ENCODE results near the gene MSL3. TPM values are rescaled to one million over a fixed set of nuclear protein-coding genes. Genes with fewer than 3 reads are reported as not detected.
A peak's percentile ranks its signal among the peaks of the same experiment; 100 is the strongest.

Gene MSL3
- polyA plus RNA-seq, 1 donor from 2014 or later: 66.8 TPM

DNA sequence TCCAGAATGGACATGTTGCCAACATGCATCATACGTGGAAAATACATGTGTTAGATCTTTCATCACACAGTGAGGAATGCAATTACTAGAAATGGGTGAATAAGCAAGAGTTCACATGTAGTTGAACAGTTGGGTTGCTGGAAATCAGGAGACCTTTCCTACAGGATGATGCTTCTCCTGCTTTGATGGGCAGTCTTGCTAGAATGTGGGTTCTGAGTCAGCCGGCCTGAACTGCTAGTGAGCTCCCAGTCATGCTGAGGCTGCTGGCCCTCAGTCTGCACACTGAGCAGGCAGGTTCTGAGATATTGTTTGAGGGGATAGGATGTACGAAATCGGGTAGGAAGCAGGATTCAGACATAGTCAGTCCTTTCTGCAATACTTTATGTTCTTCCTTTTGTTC is 20.2 kb downstream of the MSL3 start:
- Mint-ChIP-seq H3K4me3 (no peak overlapping the region), H3K27ac (no peak overlapping the region), H3K4me1 (peaks cover 0 to 6% (median 0%) of the 10 kb centered on the region in 3 donors), H3K9me3 (no peaks in the 10 kb centered on the region), H3K27me3 (peaks cover 1% of the 10 kb centered on the region), H3K36me3 (peaks cover 2% of the 10 kb centered on the region)

DNA sequence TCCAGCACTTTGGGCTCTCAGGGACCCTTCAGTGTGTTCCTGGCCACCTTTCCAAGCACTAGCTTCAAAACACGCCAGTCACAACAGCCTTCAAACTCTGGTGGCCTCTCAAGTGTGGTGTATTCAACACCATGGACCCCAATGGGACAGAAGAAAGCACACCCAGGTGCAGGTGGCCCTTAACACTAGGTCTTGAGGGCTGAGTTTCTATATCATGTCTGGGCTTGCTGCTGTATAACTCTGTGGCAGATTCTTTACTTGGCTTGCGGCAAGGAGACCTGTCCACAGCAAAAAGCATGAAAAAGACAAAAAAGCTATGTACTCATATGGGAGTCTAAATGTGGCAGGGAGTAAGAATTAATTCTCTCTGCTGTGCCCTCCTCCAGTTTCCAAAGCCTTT is 23.1 kb downstream of the MSL3 start:
- H3K27me3 Mint-ChIP-seq: peaks cover 1% of the 10 kb centered on the region
- H3K4me3 Mint-ChIP-seq: no peak overlapping the region
- H3K4me1 Mint-ChIP-seq: peaks cover 0 to 3% (median 0%) of the 10 kb centered on the region in 3 donors
- H3K27ac Mint-ChIP-seq: no peak overlapping the region
- peaks cover 2% of the 10 kb centered on the region for H3K36me3 Mint-ChIP-seq
- no peaks in the 10 kb centered on the region for H3K9me3 Mint-ChIP-seq

DNA sequence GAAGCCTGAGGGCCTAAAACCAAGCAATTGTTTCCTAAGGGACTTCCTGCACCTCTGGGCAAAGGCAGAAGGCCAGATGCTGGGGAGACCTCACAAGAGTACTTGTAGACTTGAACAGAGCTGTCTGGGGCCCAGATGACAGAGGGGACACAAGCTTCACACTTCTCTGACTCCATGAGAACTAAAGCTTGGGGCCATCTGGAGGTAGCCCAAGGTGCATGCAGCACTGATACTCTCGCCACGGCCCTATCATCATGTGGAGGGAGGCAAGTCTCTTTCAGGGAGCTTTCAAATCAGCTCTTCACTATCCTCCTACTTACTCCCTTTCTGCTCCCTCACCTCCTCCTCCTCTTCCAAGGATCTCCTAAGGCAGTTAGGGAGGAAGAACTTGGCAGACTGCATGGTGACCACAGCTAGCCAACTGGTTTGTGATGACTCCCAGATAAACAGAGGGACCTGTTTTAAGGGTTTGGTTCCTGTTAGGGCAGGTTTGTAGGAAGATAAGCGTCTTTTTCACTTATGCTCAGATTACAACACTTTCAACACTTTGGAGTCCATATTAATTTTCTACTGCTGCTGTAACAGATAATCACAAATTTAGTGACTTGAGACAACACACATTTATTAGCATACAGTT is 23.8 kb downstream of the MSL3 start:
- Mint-ChIP-seq H3K36me3 (peaks cover 2% of the 10 kb centered on the region), H3K4me3 (no peak overlapping the region), H3K4me1 (peaks cover 0 to 3% (median 1%) of the 10 kb centered on the region in 3 donors), H3K27ac (no peak overlapping the region), H3K27me3 (peaks cover 1% of the 10 kb centered on the region), H3K9me3 (no peaks in the 10 kb centered on the region)

DNA sequence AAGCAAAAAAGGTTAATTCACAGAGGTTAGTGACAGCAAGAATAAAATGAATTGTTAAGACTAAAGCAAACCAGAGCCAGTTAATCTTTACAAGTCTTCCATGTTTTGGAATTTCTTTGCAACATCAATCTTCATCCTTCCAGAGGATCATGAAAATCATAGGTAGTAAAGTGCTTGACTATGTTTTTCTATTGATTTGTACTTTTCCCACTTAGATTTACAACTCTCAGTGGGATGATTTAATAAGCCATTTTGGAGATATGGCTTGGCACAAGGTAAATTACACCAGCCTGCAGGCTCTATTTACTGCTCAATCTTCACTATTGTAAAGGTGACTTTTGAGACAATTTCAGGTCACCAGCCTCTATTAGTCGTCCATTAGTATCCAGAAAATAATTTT is 26.5 kb downstream of the MSL3 start:
- peaks cover 2% of the 10 kb centered on the region for H3K36me3 Mint-ChIP-seq
- H3K27me3 Mint-ChIP-seq: peaks cover 1% of the 10 kb centered on the region
- H3K27ac Mint-ChIP-seq: no peak overlapping the region
- H3K4me3 Mint-ChIP-seq: no peak overlapping the region
- H3K9me3 Mint-ChIP-seq: no peaks in the 10 kb centered on the region
- peaks cover 2 to 5% (median 3%) of the 10 kb centered on the region in 3 donors for H3K4me1 Mint-ChIP-seq

DNA sequence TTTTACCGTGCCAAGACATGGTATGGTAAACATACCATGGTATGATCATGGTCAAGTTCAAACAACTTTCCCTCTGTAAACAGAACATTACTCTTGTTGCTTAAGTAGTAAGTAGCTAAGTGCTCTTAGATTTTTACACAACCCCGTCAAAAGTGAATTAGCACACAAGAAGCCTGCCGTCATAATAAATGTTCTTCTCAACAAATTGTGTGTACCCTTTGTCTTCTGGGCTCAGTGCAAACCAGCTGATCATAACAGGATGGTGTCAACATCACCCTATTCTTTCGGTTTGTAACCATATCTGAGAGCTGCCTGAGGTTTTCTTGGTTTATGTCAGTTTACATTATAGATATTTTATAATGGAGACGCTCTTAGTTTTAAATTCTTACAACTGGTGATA is 28.8 kb downstream of the MSL3 start:
- Mint-ChIP-seq H3K36me3 (no peaks in the 10 kb centered on the region), H3K27me3 (peaks cover 1% of the 10 kb centered on the region), H3K9me3 (no peaks in the 10 kb centered on the region), H3K4me3 (no peak overlapping the region), H3K4me1 (peaks cover 4 to 6% (median 5%) of the 10 kb centered on the region in 3 donors), H3K27ac (no peak overlapping the region)

DNA sequence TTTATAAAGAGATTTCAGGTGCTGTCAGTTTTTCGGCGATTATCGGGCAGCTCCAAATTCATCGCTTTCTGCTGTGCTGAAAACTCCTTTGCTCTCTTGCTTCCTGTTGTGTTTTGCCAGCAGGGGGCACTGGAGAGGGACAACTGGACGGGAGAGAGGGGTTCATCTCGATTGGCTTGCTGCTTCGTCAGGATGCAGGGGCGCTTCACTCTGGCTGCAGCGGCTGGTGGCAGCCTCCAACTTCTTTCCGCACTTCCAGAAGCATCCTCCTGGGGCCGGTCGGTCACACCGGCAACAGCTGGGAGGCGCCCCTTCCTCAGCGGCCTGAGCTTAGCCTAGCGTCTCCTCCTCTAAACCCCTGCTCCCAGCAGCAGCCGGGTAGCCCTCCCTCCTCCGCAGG is 29.5 kb downstream of the MSL3 start:
- Mint-ChIP-seq H3K9me3 (no peaks in the 10 kb centered on the region), H3K27ac (peak overlapping the region in 1 of 3 donors; percentile 67), H3K27me3 (peaks cover 1% of the 10 kb centered on the region), H3K4me3 (peak overlapping the region in 1 of 4 donors; percentile 66), H3K36me3 (no peaks in the 10 kb centered on the region), H3K4me1 (peaks cover 8 to 9% (median 8%) of the 10 kb centered on the region in 3 donors)

DNA sequence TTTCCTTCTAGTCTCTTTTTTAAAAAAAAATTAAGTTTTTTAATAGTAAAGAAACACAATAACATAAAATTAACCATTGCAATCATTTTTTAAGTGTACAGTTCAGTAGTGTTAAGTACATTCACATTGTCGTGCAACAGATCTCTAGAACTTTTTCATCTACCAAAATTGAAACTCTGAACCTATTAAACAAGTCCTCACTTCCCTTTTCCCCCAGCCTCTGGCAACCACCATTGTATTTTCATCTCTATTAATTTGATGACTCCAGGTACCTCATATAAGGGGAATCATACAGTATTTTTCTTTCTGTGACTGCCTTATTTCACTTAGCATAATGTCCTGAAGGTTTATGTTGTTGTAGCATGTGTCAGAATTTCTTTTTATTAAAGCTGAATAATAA is 31.8 kb downstream of the MSL3 start:
- H3K27me3 Mint-ChIP-seq: no peaks in the 10 kb centered on the region
- H3K4me1 Mint-ChIP-seq: peaks cover 16 to 22% (median 18%) of the 10 kb centered on the region in 3 donors
- H3K27ac Mint-ChIP-seq: no peak overlapping the region
- H3K4me3 Mint-ChIP-seq: peak overlapping the region in 2 of 4 donors; percentile 34 to 36
- no peaks in the 10 kb centered on the region for H3K36me3 Mint-ChIP-seq
- no peaks in the 10 kb centered on the region for H3K9me3 Mint-ChIP-seq

DNA sequence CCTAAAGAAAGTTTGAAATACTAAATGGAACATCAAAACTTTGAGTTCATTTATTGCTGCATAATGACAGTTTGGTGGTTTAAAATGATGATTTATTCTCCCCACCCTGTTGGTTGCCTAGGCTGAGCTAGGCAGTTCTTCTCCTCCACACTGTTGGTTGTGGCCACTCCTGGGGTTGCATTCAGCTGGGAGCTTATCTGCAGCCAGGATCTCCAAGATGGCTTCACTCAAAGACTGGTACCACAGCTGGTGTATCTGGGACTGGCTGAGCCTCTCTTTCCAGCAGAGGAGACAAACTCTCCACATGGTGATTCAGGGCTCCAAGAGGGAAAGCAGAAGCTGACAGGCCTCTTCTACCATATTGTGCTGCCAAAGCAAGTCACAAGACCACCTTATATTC is 33.1 kb downstream of the MSL3 start:
- Mint-ChIP-seq H3K9me3 (no peaks in the 10 kb centered on the region), H3K27ac (no peak overlapping the region), H3K27me3 (no peaks in the 10 kb centered on the region), H3K4me1 (peaks cover 16 to 22% (median 18%) of the 10 kb centered on the region in 3 donors), H3K4me3 (no peak overlapping the region), H3K36me3 (no peaks in the 10 kb centered on the region)

DNA sequence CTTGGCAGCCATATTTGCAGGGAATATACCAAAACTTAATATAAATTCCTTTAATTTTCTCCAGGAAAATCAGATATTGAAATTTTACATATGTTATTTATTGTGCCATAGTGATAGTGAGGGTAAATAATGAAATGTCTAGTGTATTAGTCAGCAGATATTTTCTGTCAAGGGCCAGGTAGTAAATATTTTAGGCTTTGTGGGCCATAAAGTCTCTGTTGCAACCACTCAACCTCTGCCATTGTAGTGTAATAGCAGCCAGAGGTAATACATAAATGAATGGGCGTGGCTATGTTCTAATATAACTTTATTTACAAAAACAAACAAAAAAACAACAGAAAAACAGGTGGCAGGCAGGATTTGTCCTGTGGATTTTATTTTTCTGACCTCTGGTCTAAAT is 33.5 kb downstream of the MSL3 start:
- no peaks in the 10 kb centered on the region for H3K9me3 Mint-ChIP-seq
- no peak overlapping the region for H3K27ac Mint-ChIP-seq
- no peaks in the 10 kb centered on the region for H3K36me3 Mint-ChIP-seq
- no peak overlapping the region for H3K4me3 Mint-ChIP-seq
- no peaks in the 10 kb centered on the region for H3K27me3 Mint-ChIP-seq
- H3K4me1 Mint-ChIP-seq: peaks cover 16 to 22% (median 18%) of the 10 kb centered on the region in 3 donors

DNA sequence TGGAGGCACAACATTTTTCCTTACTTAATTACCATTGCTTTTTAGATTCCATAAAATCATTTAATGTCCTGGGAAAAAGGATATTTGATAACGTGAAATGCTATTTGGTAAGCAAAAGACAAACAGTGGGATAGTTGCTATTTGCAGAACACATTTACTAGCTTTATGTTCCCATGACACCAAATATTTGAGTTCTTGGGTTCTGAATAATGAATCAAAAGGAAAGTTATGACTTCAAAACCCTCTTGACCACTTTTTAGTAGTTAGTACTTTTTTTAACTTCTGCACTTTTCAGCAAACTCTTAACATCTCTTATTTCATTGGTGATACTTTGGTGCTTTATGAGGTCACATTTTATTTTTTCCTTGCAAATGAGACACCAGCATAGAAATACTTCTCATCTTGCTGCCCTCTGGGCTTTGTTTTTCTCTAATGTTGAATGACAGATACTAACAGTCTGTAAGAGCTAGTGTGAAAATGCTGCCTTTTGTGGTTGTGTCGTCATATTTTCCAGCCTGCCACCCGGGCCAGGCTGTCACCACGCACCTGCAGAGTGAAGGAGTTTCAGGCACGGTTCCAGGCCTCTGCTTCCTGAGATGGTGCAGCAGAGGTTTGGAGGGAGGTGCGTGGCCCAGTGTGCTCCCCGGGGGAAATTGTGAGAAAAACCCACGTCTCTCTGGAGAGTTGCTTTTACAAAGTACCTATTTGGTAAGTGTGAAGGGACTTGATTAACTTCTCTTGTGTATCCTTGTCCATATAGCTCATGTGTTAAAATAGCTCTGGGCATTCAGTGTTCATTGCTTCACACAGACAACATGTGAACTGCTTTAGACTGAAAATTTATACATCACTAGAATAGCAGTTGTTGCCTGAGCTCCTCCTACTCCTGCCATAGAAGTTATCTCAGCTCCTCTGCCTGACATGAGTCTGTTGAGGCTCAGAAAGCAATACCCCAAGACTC is 34.7 kb downstream of the MSL3 start:
- H3K4me3 Mint-ChIP-seq: peak overlapping the region in 2 of 4 donors; percentile 45 to 76
- H3K36me3 Mint-ChIP-seq: no peaks in the 10 kb centered on the region
- H3K4me1 Mint-ChIP-seq: peaks cover 15 to 20% (median 15%) of the 10 kb centered on the region in 3 donors
- H3K9me3 Mint-ChIP-seq: peaks cover 0 to 8% (median 2%) of the 10 kb centered on the region in 3 donors
- H3K27me3 Mint-ChIP-seq: no peaks in the 10 kb centered on the region
- peak overlapping the region in 2 of 3 donors; percentile 85 to 89 for H3K27ac Mint-ChIP-seq

DNA sequence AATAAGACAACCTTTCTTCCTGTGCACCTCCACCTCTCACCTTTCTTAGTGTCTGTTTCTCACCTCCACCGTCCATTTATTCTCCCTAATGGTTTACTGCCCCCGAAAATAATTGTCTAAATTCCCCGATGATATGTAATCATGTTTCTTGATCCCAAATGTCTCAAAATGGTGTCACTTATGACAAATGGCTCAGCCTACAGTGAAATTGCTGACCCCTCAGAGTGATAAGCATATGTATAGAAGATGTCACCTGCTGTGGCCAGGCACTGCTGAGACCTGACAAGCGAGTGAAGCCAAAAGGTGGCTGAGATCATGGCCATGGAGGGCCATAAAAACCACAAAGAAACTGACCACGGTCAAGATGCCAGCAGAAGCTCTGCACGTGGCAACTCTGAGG is 35.7 kb downstream of the MSL3 start:
- Mint-ChIP-seq H3K36me3 (no peaks in the 10 kb centered on the region), H3K27me3 (no peaks in the 10 kb centered on the region), H3K4me3 (peak overlapping the region in 1 of 4 donors; percentile 29), H3K9me3 (peaks cover 0 to 8% (median 2%) of the 10 kb centered on the region in 3 donors), H3K4me1 (peaks cover 14 to 20% (median 15%) of the 10 kb centered on the region in 3 donors), H3K27ac (peak overlapping the region in 1 of 3 donors; percentile 4)

DNA sequence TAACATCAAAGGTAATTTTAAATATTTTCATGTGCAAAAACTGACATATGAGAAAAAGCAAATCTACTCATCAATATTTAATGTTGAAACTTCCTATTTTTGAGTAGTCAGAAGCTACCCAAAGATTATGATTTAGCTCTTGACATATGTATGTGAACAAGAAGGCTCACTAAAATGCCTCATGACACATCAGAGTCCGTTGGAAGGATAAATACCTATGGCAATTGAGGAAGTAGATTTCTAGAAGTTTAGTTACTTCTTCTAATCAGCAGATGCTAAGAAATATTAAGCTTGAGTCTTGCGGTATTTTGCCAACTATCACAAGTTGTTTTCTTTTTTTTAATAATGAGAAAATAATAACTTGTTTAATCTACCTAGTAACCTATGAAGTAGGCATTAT is 55.3 kb downstream of the MSL3 start:
- Mint-ChIP-seq H3K27me3 (peaks cover 6% of the 10 kb centered on the region), H3K36me3 (peaks cover under 1% of the 10 kb centered on the region), H3K4me3 (no peak overlapping the region), H3K9me3 (peaks cover 0 to 4% (median 0%) of the 10 kb centered on the region in 3 donors), H3K4me1 (no peaks in the 10 kb centered on the region), H3K27ac (no peak overlapping the region)

Data from IgD-negative memory B cell (primary cell).